ENCODE measurements around the gene ZNF275.

The ZNF275 gene

GRCh38 chrX:153320555-153321184, 13.3 kb upstream of the ZNF275 start:
- no peak for DNase-seq (ENCODE audit: low read depth)
- TF ChIP-seq CTCF (IDR thresholded peaks at IDR 0.05; ENCODE audit: insufficient read depth, low read depth, low read length, missing control alignments), result no peak
- H3K4me3 ChIP-seq (ENCODE audit: low read depth, low read length), result no peak overlapping the region

GRCh38 chrX:153321381-153322124, 12.4 kb upstream of the ZNF275 start, which contains the start of gene PNMA6F:
Gene PNMA6F (minus strand): TSS chrX:153321767. CDS start chrX:153320674, 1,093 bp downstream.
- no peak within 1 kb of the TSS for H3K4me3 ChIP-seq (ENCODE audit: low read depth, low read length)
- no peak for TF ChIP-seq CTCF (IDR thresholded peaks at IDR 0.05; ENCODE audit: insufficient read depth, low read depth, low read length, missing control alignments)

GRCh38 chrX:153327561-153327960, 6.4 kb upstream of the ZNF275 start:
- no peak overlapping the region for H3K4me3 ChIP-seq (ENCODE audit: low read depth, low read length)
- TF ChIP-seq CTCF (IDR thresholded peaks at IDR 0.05; ENCODE audit: insufficient read depth, low read depth, low read length, missing control alignments), result no peak
- no peak for DNase-seq (ENCODE audit: low read depth)

More at GRCh38 chrX:153321381-153322124, 12.4 kb upstream of the ZNF275 start, which contains the start of gene PNMA6F:
- no peak for DNase-seq (ENCODE audit: low read depth)

- no peak for DNase-seq (ENCODE audit: low read depth)
- TF ChIP-seq CTCF (IDR thresholded peaks at IDR 0.05; ENCODE audit: insufficient read depth, low read depth, low read length, missing control alignments), result no peak
- no peak overlapping the region for H3K4me3 ChIP-seq (ENCODE audit: low read depth, low read length)
Measured at GRCh38 chrX:153333266-153333665, 687 bp upstream of the ZNF275 start.

- peak overlapping the region; percentile 83 for H3K4me3 ChIP-seq (ENCODE audit: low read depth, low read length)
- no peak for TF ChIP-seq CTCF (IDR thresholded peaks at IDR 0.05; ENCODE audit: insufficient read depth, low read depth, low read length, missing control alignments)
- no peak for DNase-seq (ENCODE audit: low read depth)
Measured at GRCh38 chrX:153334654-153335295, 822 bp downstream of the ZNF275 start.

GRCh38 chrX:153336121-153336894, 2.4 kb downstream of the ZNF275 start:
- peak overlapping the region; percentile 83 for H3K4me3 ChIP-seq (ENCODE audit: low read depth, low read length)
- peak; percentile 36 for DNase-seq (ENCODE audit: low read depth)
- no peak for TF ChIP-seq CTCF (IDR thresholded peaks at IDR 0.05; ENCODE audit: insufficient read depth, low read depth, low read length, missing control alignments)

Measured in GM12865 (cell line).